HepG2 (cell line): Measurements from ENCODE around the gene AHNAK. TPM values are rescaled to one million over a fixed set of nuclear protein-coding genes. Genes with fewer than 3 reads are reported as not detected.

Source experiments
- DMAP1 ChIP-seq: IDR thresholded peaks from 2 replicates; pipeline ENCODE4 v1.6.1; 2016
- HOXA3 ChIP-seq: sonication (generic); formaldehyde crosslinking; IDR thresholded peaks from 2 replicates; pipeline ENCODE4 v1.5.0; 2020; ENCODE audit warnings: missing genetic modification reagents
- KDM6A ChIP-seq: IDR thresholded peaks from 2 replicates; pipeline ENCODE4 v1.6.1; 2016; ENCODE audit warnings: low read depth
- MXI1 ChIP-seq: IDR thresholded peaks from 3 replicates; pipeline ENCODE4 v1.6.1; 2012; ENCODE audit warnings: low read depth, low read length, inconsistent platforms, borderline replicate concordance
- NR2C2 ChIP-seq: sonication (generic); formaldehyde crosslinking; IDR thresholded peaks from 2 replicates; pipeline ENCODE4 v1.4.0; 2020; ENCODE audit warnings: missing genetic modification reagents, mild to moderate bottlenecking, moderate library complexity, borderline replicate concordance
- NR2F2 ChIP-seq: IDR thresholded peaks from 2 replicates; pipeline ENCODE4 v1.6.1; 2012; ENCODE audit warnings: low read depth, inconsistent platforms, borderline replicate concordance
- SIN3A ChIP-seq: IDR thresholded peaks from 2 replicates; pipeline ENCODE4 v1.6.1; 2011; ENCODE audit warnings: low read depth, mild to moderate bottlenecking, control low read depth, low read length, borderline replicate concordance
- SMAD3 ChIP-seq: sonication (generic); formaldehyde crosslinking; IDR thresholded peaks from 2 replicates; pipeline ENCODE4 v1.4.0; 2020; ENCODE audit warnings: missing genetic modification reagents
- SP1 ChIP-seq, 2 experiments: fragments of 450-650 bp in 1 of 2; sonication (generic) in 1 of 2; formaldehyde crosslinking in 1 of 2; IDR thresholded peaks; 2 replicates each; pipeline versions ENCODE4 v1.4.0 to v1.6.1; 2016 to 2020; ENCODE audit warnings: missing genetic modification reagents in 1 of 2
- SRSF1 ChIP-seq: fragments of 200-400 bp; formaldehyde crosslinking; optimal IDR thresholded peaks from 2 replicates; pipeline ENCODE3; 2017; ENCODE audit warnings: mild to moderate bottlenecking, low read depth, low read length, moderate library complexity
- ZBTB38 ChIP-seq: sonication (generic); formaldehyde crosslinking; IDR thresholded peaks from 2 replicates; pipeline ENCODE4 v1.5.1; 2020; ENCODE audit warnings: mild to moderate bottlenecking, missing genetic modification reagents
- ZNF235 ChIP-seq: sonication (generic); formaldehyde crosslinking; IDR thresholded peaks from 2 replicates; pipeline ENCODE4 v1.8.1; 2023; ENCODE audit warnings: mild to moderate bottlenecking, missing genetic modification reagents, borderline replicate concordance
- ZNF644 ChIP-seq: IDR thresholded peaks from 2 replicates; pipeline ENCODE4 v1.6.1; 2016; ENCODE audit warnings: low read depth
- ZNF720 ChIP-seq: sonication (generic); formaldehyde crosslinking; IDR thresholded peaks from 2 replicates; pipeline ENCODE4 v1.4.0; 2020; ENCODE audit warnings: missing genetic modification reagents
- ZNF850 ChIP-seq: sonication (generic); formaldehyde crosslinking; conservative IDR thresholded peaks from 2 replicates; pipeline ENCODE4 v1.9.0; 2021; ENCODE audit warnings: mild to moderate bottlenecking, missing genetic modification reagents
- ZNF879 ChIP-seq: sonication (generic); formaldehyde crosslinking; IDR thresholded peaks from 2 replicates; pipeline ENCODE4 v1.8.1; 2023; ENCODE audit warnings: missing genetic modification reagents
- polyA plus RNA-seq, 8 experiments: library from polyadenylated mRNA; depleted of rRNA in 3 of 8; stranded (reverse) in 7 of 8; unstranded in 1 of 8; fragments of >200 nt; fragmentation: Illumina TruSeq in 4 of 8; extraction: Trizol in 4 of 8; gene quantifications; 2 replicates each; pipeline versions ENCODE4 v1.2.1 to v1.2.3, GENCODE V29; 2011 to 2016; ENCODE audit warnings: low read depth in 4 of 8, missing spikeins in 1 of 8, mixed read lengths in 1 of 8; ENCODE audit not compliant: insufficient read depth in 1 of 8
- total RNA-seq, 5 experiments: library from RNA; depleted of rRNA; stranded (reverse); fragments of >200 nt; fragmentation: Illumina TruSeq; extraction: Trizol; gene quantifications; 2 replicates each; pipeline ENCODE4 v1.2.3, GENCODE V29; 2016; ENCODE audit warnings: low read depth in 1 of 5
- TF ChIP-seq, protein P1 (sequence below): sonication (generic); formaldehyde crosslinking; IDR thresholded peaks from 2 replicates; pipeline ENCODE4 v1.5.0; 2020; ENCODE audit warnings: mild to moderate bottlenecking, missing genetic modification reagents
- TF ChIP-seq, protein P2 (sequence below): sonication (generic); formaldehyde crosslinking; IDR thresholded peaks from 2 replicates; pipeline ENCODE4 v1.8.0; 2022; ENCODE audit warnings: mild to moderate bottlenecking, missing genetic modification reagents; ENCODE audit not compliant: insufficient replicate concordance
- TF ChIP-seq, protein P3 (sequence below): sonication (generic); formaldehyde crosslinking; IDR thresholded peaks from 2 replicates; pipeline ENCODE4 v1.4.0; 2020; ENCODE audit warnings: missing genetic modification reagents, borderline replicate concordance
- TF ChIP-seq, protein P4 (sequence below): sonication (generic); formaldehyde crosslinking; IDR thresholded peaks from 2 replicates; pipeline ENCODE4 v1.8.1; 2022; ENCODE audit warnings: low read depth, mild to moderate bottlenecking, missing genetic modification reagents
- TF ChIP-seq, protein P5 (sequence below): sonication (generic); formaldehyde crosslinking; IDR thresholded peaks from 2 replicates; pipeline ENCODE4 v1.8.1; 2023; ENCODE audit warnings: missing genetic modification reagents, mild to moderate bottlenecking, borderline replicate concordance

Gene AHNAK
- total and polyA plus RNA-seq, 2 of the 13 experiments (the other 11 are each of a cell fraction or from before 2014, with no cell fraction given): 23.4 to 25.0 TPM

DNA sequence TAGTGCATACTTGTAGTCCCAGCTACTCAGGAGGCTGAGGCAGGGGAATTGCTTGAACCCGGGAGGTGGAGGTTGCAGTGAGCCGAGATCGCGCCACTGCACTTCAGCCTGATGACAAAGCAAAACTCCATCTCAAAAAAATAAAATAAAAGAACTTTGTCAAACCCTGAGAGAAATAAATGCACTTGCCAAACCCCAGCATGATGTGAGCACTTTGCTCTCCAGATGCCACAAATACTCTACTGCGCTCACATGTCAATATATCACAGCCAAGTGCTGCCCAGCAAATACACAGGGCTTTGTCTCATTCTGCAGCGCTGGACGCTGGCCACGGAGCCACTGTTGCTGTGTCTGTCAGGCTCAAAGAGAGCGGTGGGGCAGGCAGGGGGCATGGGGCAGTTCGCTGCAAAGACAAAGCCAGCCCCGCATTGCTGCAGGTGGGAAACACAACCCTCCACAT is 45.1 kb downstream of the AHNAK start (continued):
- TF ChIP-seq, protein P1, sequence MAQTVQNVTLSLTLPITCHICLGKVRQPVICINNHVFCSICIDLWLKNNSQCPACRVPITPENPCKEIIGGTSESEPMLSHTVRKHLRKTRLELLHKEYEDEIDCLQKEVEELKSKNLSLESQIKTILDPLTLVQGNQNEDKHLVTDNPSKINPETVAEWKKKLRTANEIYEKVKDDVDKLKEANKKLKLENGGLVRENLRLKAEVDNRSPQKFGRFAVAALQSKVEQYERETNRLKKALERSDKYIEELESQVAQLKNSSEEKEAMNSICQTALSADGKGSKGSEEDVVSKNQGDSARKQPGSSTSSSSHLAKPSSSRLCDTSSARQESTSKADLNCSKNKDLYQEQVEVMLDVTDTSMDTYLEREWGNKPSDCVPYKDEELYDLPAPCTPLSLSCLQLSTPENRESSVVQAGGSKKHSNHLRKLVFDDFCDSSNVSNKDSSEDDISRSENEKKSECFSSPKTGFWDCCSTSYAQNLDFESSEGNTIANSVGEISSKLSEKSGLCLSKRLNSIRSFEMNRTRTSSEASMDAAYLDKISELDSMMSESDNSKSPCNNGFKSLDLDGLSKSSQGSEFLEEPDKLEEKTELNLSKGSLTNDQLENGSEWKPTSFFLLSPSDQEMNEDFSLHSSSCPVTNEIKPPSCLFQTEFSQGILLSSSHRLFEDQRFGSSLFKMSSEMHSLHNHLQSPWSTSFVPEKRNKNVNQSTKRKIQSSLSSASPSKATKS (CRISPR knock-in tag): no peak
- TF ChIP-seq NR2F2 (no peak), ZNF644 (CRISPR knock-in tag) (no peak), ZNF879 (no peak), DMAP1 (CRISPR knock-in tag) (no peak), SMAD3 (CRISPR knock-in tag) (no peak), MXI1 (peak; percentile 17; the same call in 1 of the 3 replicates), SRSF1 (no peak), KDM6A (CRISPR knock-in tag) (no peak), SIN3A (no peak), ZNF235 (CRISPR knock-in tag) (no peak), HOXA3 (CRISPR knock-in tag) (peak; percentile 38), ZNF850 (CRISPR knock-in tag) (no peak), ZNF720 (CRISPR knock-in tag) (no peak), ZBTB38 (CRISPR knock-in tag) (no peak), NR2C2 (CRISPR knock-in tag) (no peak), SP1 (IDR thresholded peaks at IDR 0.05) (no peak), SP1 (CRISPR knock-in tag; IDR thresholded peaks at IDR 0.05) (no peak)
- TF ChIP-seq, protein P2, sequence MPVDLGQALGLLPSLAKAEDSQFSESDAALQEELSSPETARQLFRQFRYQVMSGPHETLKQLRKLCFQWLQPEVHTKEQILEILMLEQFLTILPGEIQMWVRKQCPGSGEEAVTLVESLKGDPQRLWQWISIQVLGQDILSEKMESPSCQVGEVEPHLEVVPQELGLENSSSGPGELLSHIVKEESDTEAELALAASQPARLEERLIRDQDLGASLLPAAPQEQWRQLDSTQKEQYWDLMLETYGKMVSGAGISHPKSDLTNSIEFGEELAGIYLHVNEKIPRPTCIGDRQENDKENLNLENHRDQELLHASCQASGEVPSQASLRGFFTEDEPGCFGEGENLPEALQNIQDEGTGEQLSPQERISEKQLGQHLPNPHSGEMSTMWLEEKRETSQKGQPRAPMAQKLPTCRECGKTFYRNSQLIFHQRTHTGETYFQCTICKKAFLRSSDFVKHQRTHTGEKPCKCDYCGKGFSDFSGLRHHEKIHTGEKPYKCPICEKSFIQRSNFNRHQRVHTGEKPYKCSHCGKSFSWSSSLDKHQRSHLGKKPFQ: no peak
- TF ChIP-seq, protein P3, sequence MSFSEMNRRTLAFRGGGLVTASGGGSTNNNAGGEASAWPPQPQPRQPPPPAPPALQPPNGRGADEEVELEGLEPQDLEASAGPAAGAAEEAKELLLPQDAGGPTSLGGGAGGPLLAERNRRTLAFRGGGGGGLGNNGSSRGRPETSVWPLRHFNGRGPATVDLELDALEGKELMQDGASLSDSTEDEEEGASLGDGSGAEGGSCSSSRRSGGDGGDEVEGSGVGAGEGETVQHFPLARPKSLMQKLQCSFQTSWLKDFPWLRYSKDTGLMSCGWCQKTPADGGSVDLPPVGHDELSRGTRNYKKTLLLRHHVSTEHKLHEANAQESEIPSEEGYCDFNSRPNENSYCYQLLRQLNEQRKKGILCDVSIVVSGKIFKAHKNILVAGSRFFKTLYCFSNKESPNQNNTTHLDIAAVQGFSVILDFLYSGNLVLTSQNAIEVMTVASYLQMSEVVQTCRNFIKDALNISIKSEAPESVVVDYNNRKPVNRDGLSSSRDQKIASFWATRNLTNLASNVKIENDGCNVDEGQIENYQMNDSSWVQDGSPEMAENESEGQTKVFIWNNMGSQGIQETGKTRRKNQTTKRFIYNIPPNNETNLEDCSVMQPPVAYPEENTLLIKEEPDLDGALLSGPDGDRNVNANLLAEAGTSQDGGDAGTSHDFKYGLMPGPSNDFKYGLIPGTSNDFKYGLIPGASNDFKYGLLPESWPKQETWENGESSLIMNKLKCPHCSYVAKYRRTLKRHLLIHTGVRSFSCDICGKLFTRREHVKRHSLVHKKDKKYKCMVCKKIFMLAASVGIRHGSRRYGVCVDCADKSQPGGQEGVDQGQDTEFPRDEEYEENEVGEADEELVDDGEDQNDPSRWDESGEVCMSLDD (CRISPR knock-in tag): no peak
- TF ChIP-seq, protein P4, sequence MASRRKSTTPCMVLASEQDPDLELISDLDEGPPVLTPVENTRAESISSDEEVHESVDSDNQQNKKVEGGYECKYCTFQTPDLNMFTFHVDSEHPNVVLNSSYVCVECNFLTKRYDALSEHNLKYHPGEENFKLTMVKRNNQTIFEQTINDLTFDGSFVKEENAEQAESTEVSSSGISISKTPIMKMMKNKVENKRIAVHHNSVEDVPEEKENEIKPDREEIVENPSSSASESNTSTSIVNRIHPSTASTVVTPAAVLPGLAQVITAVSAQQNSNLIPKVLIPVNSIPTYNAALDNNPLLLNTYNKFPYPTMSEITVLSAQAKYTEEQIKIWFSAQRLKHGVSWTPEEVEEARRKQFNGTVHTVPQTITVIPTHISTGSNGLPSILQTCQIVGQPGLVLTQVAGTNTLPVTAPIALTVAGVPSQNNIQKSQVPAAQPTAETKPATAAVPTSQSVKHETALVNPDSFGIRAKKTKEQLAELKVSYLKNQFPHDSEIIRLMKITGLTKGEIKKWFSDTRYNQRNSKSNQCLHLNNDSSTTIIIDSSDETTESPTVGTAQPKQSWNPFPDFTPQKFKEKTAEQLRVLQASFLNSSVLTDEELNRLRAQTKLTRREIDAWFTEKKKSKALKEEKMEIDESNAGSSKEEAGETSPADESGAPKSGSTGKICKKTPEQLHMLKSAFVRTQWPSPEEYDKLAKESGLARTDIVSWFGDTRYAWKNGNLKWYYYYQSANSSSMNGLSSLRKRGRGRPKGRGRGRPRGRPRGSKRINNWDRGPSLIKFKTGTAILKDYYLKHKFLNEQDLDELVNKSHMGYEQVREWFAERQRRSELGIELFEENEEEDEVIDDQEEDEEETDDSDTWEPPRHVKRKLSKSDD (CRISPR knock-in tag): no peak
- TF ChIP-seq, protein P5, sequence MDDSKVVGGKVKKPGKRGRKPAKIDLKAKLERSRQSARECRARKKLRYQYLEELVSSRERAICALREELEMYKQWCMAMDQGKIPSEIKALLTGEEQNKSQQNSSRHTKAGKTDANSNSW (CRISPR knock-in tag): no peak
